Heart right ventricle (tissue), 16 donors: ENCODE results near the gene ERICH2. TPM values are rescaled to one million over a fixed set of nuclear protein-coding genes. Genes with fewer than 3 reads are reported as not detected.

Source experiments
- ATAC-seq, 8 donors: fragments of 200-7000 bp; cut with Tn5 transposase; one replicate each; pipeline ENCODE4 v1.9.1; 2020; ENCODE audit warnings: mild to moderate bottlenecking in 8 of 8, moderate library complexity in 8 of 8, moderate number of reproducible peaks in 1 of 8
- DNase-seq, 2 donors: peaks; one replicate each; pipeline ENCODE4 v3.0.0-alpha.2; 2020
- H3K27ac ChIP-seq, 10 donors: fragments of 200-600 bp; sonication (generic) in 2 of 10; one replicate each; pipeline versions ENCODE4 v1.5.0 to v1.8.0; 2020 to 2022; ENCODE audit warnings: mild to moderate bottlenecking in 3 of 10
- H3K27me3 ChIP-seq, 7 donors: fragments of 200-600 bp; one replicate each; pipeline ENCODE4 v1.8.0; 2021 to 2022; ENCODE audit warnings: mild to moderate bottlenecking in 2 of 7
- H3K36me3 ChIP-seq, 9 donors: fragments of 200-600 bp; sonication (generic) in 1 of 9; one replicate each; pipeline versions ENCODE4 v1.5.0 to v1.8.0; 2020 to 2022; ENCODE audit warnings: mild to moderate bottlenecking in 2 of 9
- H3K4me1 ChIP-seq, 9 donors: fragments of 200-600 bp; sonication (generic) in 1 of 9; one replicate each; pipeline versions ENCODE4 v1.5.0 to v1.8.0; 2020 to 2022; ENCODE audit warnings: mild to moderate bottlenecking in 4 of 9
- H3K4me3 ChIP-seq, 10 donors: fragments of 200-600 bp; sonication (generic) in 2 of 10; one replicate each; pipeline versions ENCODE4 v1.5.0 to v1.8.0; 2020 to 2022; ENCODE audit warnings: mild to moderate bottlenecking in 7 of 10, moderate library complexity in 2 of 10
- H3K9me3 ChIP-seq, 11 donors: fragments of 200-600 bp in 10 of 11; sonication (generic) in 2 of 11; one replicate each; pipeline versions ENCODE4 v1.5.0 to v1.8.0; 2013 to 2022; ENCODE audit warnings: mild to moderate bottlenecking in 2 of 11, control low read depth in 1 of 11, moderate library complexity in 1 of 11
- CTCF ChIP-seq, 9 donors: fragments of 200-600 bp; sonication (generic) in 2 of 9; IDR thresholded peaks; one replicate each; pipeline versions ENCODE4 v1.5.0 to v1.8.0; 2021 to 2022; ENCODE audit warnings: antibody characterized with exemption in 9 of 9, mild to moderate bottlenecking in 5 of 9, moderate library complexity in 1 of 9
- WGBS, 2 donors: extraction: QIAGEN DNeasy Blood & Tissue Kit; methylation state at CpG; one replicate each; pipeline ENCODE4 v1.1.7; 2013; ENCODE audit warnings: inconsistent platforms in 1 of 2; 5-methylcytosine and 5-hydroxymethylcytosine counted together
- intact Hi-C, 10 donors: fragments of 100-400 bp; cut with DNase I; formaldehyde crosslinking; loops; one replicate each; pipeline versions ENCODE4 v1.11.1 to v1.14.2; 2022
- polyA plus RNA-seq, 2 donors: library from polyadenylated mRNA; stranded (reverse); fragments of 200-250 nt; gene quantifications; one replicate each; pipeline ENCODE4 v1.2.3, GENCODE V29; 2013
- total RNA-seq, 10 donors: library from RNA; stranded (reverse); fragmentation: NEBNext Ultra II Directional in 3 of 10; extraction: Animal tissue kit (Norgen Biotek cat#: 25700) in 3 of 10; gene quantifications; one replicate each; pipeline versions ENCODE4 v1.2.1 to v1.2.4, GENCODE V29; 2021 to 2023
- donor health status: Arrhythmogenic right ventricular cardiomyopathy.
- donor health status: ischemic (EF 13 %, LVEDD 7.1; RV severe dilation, severe dysfunction).
- donor health status: healthy with polysubstance abuse.
- donor health status: DM: no; HTN: yes; CAD: no.
- donor health status: DM: no; HTN: no; CAD: no.
- donor health status: ischemic (EF 25% LVEDD 6.9; RV normal size, moderate dysfunction).
- donor health status: ischemic (EF 25% LVEDD 5.7; RV mildly dilated, moderate dysfunction).
- donor health status: healthy.
- donor health status: DM: yes; HTN: yes; CAD: no.
- donor health status: Ischemic cardiomyopathy.
- donor health status: ischemic (EF 35%, LVEDD 5.7; RV mildly dilated, moderate dysfunction).
- donor health status: nonischemic (EF 11% LVEDD 7.7; RV severe dilation, severe dysfunction).
- donor health status: DM: yes; HTN: yes; CAD: no.
- donor health status: PGD.
- donor health status: ischemic (EF 29% LVEDD 5.4; RV normal size, mild dysfunction).
- donor health status: nonischemic (EF 23%, LVEDD 6.1; RV moderate dilation, normal function).

The ERICH2 gene
- total and polyA plus RNA-seq, 12 donors, result 0.45 to 2.3 (median 1.3) TPM

GRCh38 chr2:170815311-170815710, 45.1 kb downstream of the ERICH2 start:
- 3 to 4% methylated on average over 19 of the region's 19 CpGs for WGBS, 2 donors
- no peak overlapping the region for H3K27ac ChIP-seq
- H3K4me3 ChIP-seq, result peak overlapping the region in 5 of 10 donors; percentile 45 to 56 (median 48)
- peaks cover 25 to 68% (median 48%) of the 10 kb centered on the region in 9 donors for H3K4me1 ChIP-seq
- H3K9me3 ChIP-seq, result no peaks in the 10 kb centered on the region
- intact Hi-C loops, result loop anchor here in 9 of 10 donors (2.0 to 10.0 kb wide), 8 partner anchors 101 to 871 kb away; partner anchors contain the start of gene SP5 (in 1 of the 9)
- no peaks in the 10 kb centered on the region for H3K36me3 ChIP-seq
- DNase-seq (no peak), ATAC-seq (no peak)
- TF ChIP-seq CTCF (IDR thresholded peaks at IDR 0.05), result no peak
- peaks cover 53 to 91% (median 80%) of the 10 kb centered on the region in 7 donors for H3K27me3 ChIP-seq

GRCh38 chr2:170815746-170816503, 45.7 kb downstream of the ERICH2 start:
- Histone ChIP-seq H3K27me3 (peaks cover 54 to 91% (median 83%) of the 10 kb centered on the region in 7 donors), H3K4me1 (peaks cover 26 to 74% (median 54%) of the 10 kb centered on the region in 9 donors), H3K27ac (no peak overlapping the region), H3K9me3 (no peaks in the 10 kb centered on the region), H3K4me3 (peak overlapping the region in 9 of 10 donors; percentile 24 to 56 (median 45)), H3K36me3 (no peaks in the 10 kb centered on the region)
- 1 to 2% methylated on average over 52 of the region's 52 CpGs for WGBS, 2 donors
- peak; percentile 59 to 77 (median 75) for TF ChIP-seq CTCF (IDR thresholded peaks at IDR 0.05)
- peak; percentile 48 to 54 for DNase-seq
- ATAC-seq, result peak in 7 of 8 donors; percentile 51 to 79 (median 62)
- intact Hi-C loops, result loop anchor here in 9 of 10 donors (2.0 to 10.0 kb wide), 8 partner anchors 101 to 871 kb away; partner anchors contain the start of gene SP5 (in 1 of the 9)

GRCh38 chr2:170816504-170817092, 46.4 kb downstream of the ERICH2 start, which contains the start of gene GAD1:
Gene GAD1, plus strand, starts transcription at chr2:170816887. Its CDS starts 1,705 bp downstream, at chr2:170818592.
- Histone ChIP-seq H3K9me3 (no peaks in the 10 kb centered on the region), H3K27ac (peak within 1 kb of the TSS in 1 of 10 donors; percentile 3), H3K27me3 (peaks cover 54 to 92% (median 88%) of the 10 kb centered on the region in 7 donors), H3K4me3 (peak within 1 kb of the TSS; percentile 18 to 56 (median 44)), H3K4me1 (peaks cover 30 to 81% (median 61%) of the 10 kb centered on the region in 9 donors), H3K36me3 (no peaks in the 10 kb centered on the region)
- ATAC-seq, result peak in 7 of 8 donors; percentile 39 to 73 (median 65)
- DNase-seq, result peak; percentile 32 to 72
- WGBS, 2 donors, result 1% methylated on average over 48 to 49 of the region's 49 CpGs
- intact Hi-C loops, result loop anchor here in 9 of 10 donors (5.0 to 10.0 kb wide), 6 partner anchors 102 to 872 kb away; partner anchors contain the start of gene SP5 (in 1 of the 9)
- TF ChIP-seq CTCF (IDR thresholded peaks at IDR 0.05), result no peak
